Adrenal gland (tissue), 5 donors: ENCODE data around the gene FAIM2.

ENCODE experiments used
- POLR2A ChIP-seq, 2 donors: fragments of 450-650 bp; IDR thresholded peaks; one replicate each; pipeline ENCODE4 v1.6.1; 2017; ENCODE audit warnings: antibody characterized with exemption in 2 of 2, mild to moderate bottlenecking in 2 of 2, moderate library complexity in 1 of 2
- TF ChIP-seq, protein P1 (sequence below), 6 experiments: fragments of 450-650 bp in 4 of 6; fragments of 200-600 bp in 2 of 6; sonication (generic) in 1 of 6; IDR thresholded peaks; 1 replicate in 5 of 6; 2 replicates in 1 of 6; pipeline versions ENCODE4 v1.5.1 to v1.8.0; 2016 to 2021; ENCODE audit warnings: antibody characterized with exemption in 6 of 6, mild to moderate bottlenecking in 2 of 6, moderate library complexity in 1 of 6
- donor health status: DM: no; HTN: no; CAD: no.

DNA sequence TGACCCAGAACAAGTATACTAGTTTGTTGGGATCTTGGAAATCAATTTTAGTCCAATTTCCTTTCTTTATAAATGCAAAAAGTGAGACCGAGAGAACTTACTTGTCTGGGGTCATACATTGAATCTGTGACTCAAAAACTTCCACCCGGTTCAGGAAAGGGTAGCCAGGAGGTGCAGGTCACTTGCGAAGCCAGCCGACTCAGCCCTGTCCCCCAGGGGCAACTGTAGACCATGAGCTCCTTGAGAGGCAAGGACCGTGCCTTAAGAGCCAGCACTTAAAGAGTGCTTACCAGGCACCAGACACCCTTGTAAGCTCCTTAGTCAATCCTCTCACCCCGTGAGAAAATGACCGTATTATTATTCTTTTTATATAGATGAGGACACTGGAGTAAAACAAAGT lies 60.3 kb downstream of the FAIM2 start:
- TF ChIP-seq, protein P1, sequence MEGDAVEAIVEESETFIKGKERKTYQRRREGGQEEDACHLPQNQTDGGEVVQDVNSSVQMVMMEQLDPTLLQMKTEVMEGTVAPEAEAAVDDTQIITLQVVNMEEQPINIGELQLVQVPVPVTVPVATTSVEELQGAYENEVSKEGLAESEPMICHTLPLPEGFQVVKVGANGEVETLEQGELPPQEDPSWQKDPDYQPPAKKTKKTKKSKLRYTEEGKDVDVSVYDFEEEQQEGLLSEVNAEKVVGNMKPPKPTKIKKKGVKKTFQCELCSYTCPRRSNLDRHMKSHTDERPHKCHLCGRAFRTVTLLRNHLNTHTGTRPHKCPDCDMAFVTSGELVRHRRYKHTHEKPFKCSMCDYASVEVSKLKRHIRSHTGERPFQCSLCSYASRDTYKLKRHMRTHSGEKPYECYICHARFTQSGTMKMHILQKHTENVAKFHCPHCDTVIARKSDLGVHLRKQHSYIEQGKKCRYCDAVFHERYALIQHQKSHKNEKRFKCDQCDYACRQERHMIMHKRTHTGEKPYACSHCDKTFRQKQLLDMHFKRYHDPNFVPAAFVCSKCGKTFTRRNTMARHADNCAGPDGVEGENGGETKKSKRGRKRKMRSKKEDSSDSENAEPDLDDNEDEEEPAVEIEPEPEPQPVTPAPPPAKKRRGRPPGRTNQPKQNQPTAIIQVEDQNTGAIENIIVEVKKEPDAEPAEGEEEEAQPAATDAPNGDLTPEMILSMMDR (IDR thresholded peaks at IDR 0.05): no peak
- no peak for TF ChIP-seq POLR2A (IDR thresholded peaks at IDR 0.05)
